ENCODE data around the gene TEAD4.

TEAD4 gene

DNA sequence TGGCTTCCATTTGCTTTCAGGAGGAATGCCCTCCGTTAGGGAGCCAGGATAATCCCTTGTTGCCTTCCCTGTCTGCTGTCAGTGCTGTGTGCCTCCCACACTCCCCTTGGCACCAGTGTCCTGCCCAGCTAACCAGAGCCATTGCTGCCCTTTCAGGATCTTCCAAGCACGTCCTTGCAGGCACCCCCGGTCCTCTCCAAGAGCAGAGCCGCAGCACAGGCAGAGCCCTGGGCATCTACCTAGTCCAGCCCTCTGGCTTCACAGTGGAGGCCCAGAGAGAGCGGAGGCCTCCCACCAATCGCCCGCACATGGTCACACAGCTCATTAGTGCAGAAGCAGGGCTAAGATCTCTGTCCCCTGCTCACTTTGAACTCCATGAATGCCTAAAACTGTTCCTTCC, 79.0 kb downstream of the TEAD4 start:
- H3K4me3 ChIP-seq (replicated peaks; ENCODE audit: low read depth, low read length) = no peak overlapping the region
- TF ChIP-seq, protein P1, sequence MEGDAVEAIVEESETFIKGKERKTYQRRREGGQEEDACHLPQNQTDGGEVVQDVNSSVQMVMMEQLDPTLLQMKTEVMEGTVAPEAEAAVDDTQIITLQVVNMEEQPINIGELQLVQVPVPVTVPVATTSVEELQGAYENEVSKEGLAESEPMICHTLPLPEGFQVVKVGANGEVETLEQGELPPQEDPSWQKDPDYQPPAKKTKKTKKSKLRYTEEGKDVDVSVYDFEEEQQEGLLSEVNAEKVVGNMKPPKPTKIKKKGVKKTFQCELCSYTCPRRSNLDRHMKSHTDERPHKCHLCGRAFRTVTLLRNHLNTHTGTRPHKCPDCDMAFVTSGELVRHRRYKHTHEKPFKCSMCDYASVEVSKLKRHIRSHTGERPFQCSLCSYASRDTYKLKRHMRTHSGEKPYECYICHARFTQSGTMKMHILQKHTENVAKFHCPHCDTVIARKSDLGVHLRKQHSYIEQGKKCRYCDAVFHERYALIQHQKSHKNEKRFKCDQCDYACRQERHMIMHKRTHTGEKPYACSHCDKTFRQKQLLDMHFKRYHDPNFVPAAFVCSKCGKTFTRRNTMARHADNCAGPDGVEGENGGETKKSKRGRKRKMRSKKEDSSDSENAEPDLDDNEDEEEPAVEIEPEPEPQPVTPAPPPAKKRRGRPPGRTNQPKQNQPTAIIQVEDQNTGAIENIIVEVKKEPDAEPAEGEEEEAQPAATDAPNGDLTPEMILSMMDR (IDR thresholded peaks at IDR 0.05; ENCODE audit: low read length, missing control alignments) = no peak
- DNase-seq (ENCODE audit: low read depth) = no peak

DNA sequence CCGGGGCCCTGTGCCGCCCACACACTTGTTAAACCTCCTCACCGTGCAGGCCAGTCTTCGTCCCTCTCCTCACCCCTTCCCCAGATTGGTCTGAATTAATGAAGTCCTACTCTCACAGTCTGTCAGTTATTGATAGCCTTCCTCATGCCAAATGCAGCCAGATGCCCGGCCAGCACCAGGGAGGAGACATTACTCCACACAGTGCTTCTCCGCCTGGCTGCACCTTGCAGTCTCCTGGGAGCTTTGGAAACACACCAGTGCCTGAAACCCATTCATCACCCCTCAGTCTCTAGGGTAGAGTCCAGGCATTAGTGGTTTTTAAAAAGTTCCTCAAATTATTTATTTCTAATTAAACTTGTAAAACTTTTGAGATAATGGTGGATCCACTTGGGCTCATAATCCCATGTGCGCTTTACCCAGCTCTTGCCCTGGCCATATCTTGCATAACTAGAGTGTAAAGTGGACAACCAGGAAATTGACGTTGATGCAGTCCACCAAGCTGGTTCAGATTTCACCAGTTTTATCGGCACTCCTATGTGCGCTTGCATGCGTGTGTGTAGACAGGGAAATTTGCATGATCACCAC, 79.8 kb downstream of the TEAD4 start:
- DNase-seq (ENCODE audit: low read depth) = no peak

DNA sequence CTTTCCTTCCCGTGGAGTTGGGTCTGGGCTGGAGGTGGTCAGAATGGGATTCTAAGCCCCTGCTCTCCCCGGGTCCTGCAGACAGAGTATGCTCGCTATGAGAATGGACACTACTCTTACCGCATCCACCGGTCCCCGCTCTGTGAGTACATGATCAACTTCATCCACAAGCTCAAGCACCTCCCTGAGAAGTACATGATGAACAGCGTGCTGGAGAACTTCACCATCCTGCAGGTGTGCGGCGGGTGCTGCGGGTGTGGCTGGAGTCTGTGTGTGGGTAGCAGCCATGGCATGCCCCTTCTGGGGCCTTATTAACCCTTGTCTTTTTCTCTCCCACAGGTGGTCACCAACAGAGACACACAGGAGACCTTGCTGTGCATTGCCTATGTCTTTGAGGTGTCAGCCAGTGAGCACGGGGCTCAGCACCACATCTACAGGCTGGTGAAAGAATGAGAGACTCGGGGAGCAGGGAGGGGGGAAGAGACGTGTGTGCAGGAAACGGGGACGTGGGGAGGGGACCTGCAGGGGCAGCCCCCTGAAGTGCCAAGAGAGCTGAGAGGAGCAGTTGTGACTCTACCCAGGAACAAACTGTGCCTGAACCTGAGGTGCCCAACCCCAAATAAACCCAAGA, 80.9 kb downstream of the TEAD4 start:
- no peak overlapping the region for H3K4me3 ChIP-seq (replicated peaks; ENCODE audit: low read depth, low read length)
- no peak for DNase-seq (ENCODE audit: low read depth)
- TF ChIP-seq, protein P1 (IDR thresholded peaks at IDR 0.05; ENCODE audit: low read length, missing control alignments) = no peak

More for the DNA sequence above, 79.8 kb downstream of the TEAD4 start:
- TF ChIP-seq, protein P1 (IDR thresholded peaks at IDR 0.05; ENCODE audit: low read length, missing control alignments) = no peak
- no peak overlapping the region for H3K4me3 ChIP-seq (replicated peaks; ENCODE audit: low read depth, low read length)

DNA sequence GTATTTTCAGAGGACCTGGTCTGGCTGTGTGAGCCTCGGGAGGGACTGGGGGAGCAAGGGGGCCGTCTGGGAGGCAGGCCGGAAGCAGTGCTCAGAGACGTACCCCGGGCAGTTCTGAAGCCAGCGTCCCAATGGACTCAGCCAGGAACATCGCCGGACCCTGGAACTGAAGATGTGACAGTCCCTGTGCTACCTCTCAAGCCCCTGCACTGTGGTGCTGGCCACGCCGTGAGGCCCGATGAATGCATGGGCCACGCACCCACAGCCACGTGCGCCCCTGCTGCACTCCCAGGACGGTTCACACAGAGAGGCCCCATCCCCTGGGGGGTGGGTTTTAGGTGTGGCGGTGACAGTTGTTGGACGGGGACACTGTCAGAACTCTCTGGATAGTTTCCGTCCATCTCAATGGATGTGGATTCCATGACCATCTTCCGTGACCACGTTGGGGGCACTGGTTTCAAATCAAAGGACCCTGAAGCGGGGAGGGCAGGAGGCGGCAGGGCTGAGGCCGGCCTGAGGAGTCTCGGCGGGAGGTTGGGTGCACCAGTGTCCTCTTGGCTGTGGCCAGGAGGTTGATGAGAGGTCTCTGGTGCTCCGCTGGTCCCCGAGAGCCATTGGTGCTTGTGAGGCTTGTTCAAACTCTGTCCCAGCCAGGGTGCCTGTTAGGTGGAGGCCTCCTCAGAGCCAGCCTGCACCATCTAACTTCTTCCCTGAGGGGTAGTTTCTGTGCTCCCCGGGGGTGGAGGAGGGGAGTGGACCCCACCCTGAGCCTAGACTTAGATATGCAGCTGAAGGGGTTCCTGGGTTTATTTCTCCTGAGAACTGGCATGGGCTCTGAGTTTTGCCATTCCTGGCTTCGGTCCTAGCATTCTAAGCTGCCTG, 81.7 kb downstream of the TEAD4 start:
- no peak for DNase-seq (ENCODE audit: low read depth)
- TF ChIP-seq, protein P1 (IDR thresholded peaks at IDR 0.05; ENCODE audit: low read length, missing control alignments) = no peak

DNA sequence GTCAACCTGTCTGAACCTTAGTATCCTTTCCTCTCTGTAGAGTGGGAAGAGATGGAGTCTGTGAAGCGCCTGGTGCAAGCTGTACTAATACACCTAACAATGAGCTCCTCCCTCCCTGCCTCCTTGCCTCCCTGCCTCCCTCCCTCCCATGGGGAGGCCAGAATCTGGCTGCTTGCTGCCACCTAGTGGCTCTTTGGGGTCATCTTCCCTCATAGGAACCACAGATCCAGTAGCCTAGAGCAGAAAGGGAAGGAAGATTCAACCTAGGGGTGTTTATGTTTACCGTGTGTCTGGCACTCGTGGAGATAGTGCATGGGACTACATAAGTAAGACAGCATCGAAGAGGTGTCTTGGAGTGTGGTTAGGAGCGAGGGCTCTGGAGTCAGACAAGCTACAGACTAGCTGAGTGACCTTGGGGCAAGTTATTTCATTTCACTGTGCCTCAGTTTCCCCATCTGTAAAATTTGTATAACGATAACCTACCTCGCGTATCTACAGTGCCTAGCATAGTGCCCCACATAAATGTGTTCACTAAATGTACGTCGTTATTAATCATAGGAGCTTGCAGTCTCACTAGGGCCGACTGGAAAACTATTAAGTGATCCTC, 82.5 kb downstream of the TEAD4 start:
- DNase-seq (ENCODE audit: low read depth) = peak; percentile 84
- no peak overlapping the region for H3K4me3 ChIP-seq (replicated peaks; ENCODE audit: low read depth, low read length)

More for the DNA sequence above, 81.7 kb downstream of the TEAD4 start:
- no peak overlapping the region for H3K4me3 ChIP-seq (replicated peaks; ENCODE audit: low read depth, low read length)

DNA sequence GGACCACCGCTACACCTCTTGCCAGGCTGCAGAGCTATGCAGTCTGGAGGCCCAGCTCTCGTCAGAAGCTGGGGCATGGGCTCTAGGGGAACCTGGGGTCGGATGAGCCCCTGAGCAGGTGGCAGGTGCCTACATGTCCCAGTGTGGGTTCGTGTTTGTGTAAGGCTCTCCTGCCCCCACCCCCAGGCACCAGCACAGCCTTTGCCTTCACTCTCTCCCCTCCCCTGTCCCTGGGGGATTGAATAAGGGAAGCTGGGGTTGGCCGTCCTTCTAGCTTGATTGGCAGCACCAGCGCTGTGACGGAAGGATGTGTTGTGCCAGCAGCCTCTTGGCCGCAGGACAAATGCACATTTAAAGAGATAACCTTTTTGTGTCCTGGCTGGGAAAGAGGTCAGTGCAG, 83.2 kb downstream of the TEAD4 start:
- no peak for DNase-seq (ENCODE audit: low read depth)
- no peak overlapping the region for H3K4me3 ChIP-seq (replicated peaks; ENCODE audit: low read depth, low read length)
- TF ChIP-seq, protein P1 (IDR thresholded peaks at IDR 0.05; ENCODE audit: low read length, missing control alignments) = no peak

More for the DNA sequence above, 82.5 kb downstream of the TEAD4 start:
- TF ChIP-seq, protein P1 (IDR thresholded peaks at IDR 0.05; ENCODE audit: low read length, missing control alignments) = peak; percentile 76
